BLaER1 treated with 17β-estradiol and CSF1 and Interleukin-3, amounts not matched to agents 10 nM and 100 nM (cell line): ENCODE measurements around the gene DBP.
A peak's percentile ranks its signal among the peaks of the same experiment; 100 is the strongest.

ENCODE experiments used
- H3K27ac ChIP-seq, 11 experiments: shearing (Covaris generic); formaldehyde crosslinking; 2 replicates each; pipeline ENCODE4 v1.8.1; 2022
- H3K27me3 ChIP-seq, 11 experiments: shearing (Covaris generic); formaldehyde crosslinking; 2 replicates each; pipeline ENCODE4 v1.8.1; 2022
- H3K36me3 ChIP-seq, 11 experiments: shearing (Covaris generic); formaldehyde crosslinking; 2 replicates each; pipeline ENCODE4 v1.8.1; 2022
- H3K4me1 ChIP-seq, 10 experiments: shearing (Covaris generic); formaldehyde crosslinking; 2 replicates each; pipeline ENCODE4 v1.8.1; 2022
- H3K4me2 ChIP-seq, 11 experiments: shearing (Covaris generic); formaldehyde crosslinking; 2 replicates each; pipeline ENCODE4 v1.8.1; 2022
- H3K4me3 ChIP-seq, 10 experiments: shearing (Covaris generic); formaldehyde crosslinking; 2 replicates each; pipeline ENCODE4 v1.8.1; 2022
- H3K9ac ChIP-seq, 11 experiments: shearing (Covaris generic); formaldehyde crosslinking; 2 replicates each; pipeline ENCODE4 v1.8.1; 2022
- H3K9me3 ChIP-seq, 11 experiments: shearing (Covaris generic); formaldehyde crosslinking; replicated peaks in 1 of 11; 2 replicates each; pipeline ENCODE4 v1.8.1; 2022
- H4K20me1 ChIP-seq, 11 experiments: shearing (Covaris generic); formaldehyde crosslinking; 2 replicates each; pipeline ENCODE4 v1.8.1; 2022
- Cebpa-rat ChIP-seq, 11 experiments: shearing (Covaris generic); IDR thresholded peaks; 2 replicates each; pipeline ENCODE4 v1.8.1; 2022

The DBP gene

DNA sequence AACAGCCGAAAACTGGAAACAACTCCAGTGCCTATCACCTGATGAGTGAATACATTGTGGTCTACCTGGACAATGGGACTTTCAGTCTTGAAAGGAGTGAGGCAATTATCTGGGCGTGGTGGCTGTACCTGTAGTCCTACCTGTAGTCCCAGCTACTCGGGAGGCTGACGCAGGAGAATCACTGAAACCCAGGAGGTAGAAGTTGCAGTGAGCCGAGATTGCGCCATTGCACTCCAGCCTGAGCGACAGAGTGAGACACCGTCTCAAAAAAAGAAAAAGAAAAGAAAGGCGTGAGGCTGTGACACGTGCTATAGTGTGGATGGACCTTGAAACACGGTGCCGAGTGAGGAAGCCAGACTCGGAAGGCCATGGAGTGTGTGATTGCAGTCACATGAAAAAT, 39.7 kb upstream of the DBP start:
- H3K27me3 ChIP-seq, result no peaks in the 10 kb centered on the region
- H3K9me3 ChIP-seq, result no peaks in the 10 kb centered on the region
- no peaks in the 10 kb centered on the region for H3K36me3 ChIP-seq
- no peak overlapping the region for H3K27ac ChIP-seq
- H3K4me2 ChIP-seq, result no peak overlapping the region; a peak in 1 of 22 replicates
- no peak overlapping the region; a peak in 1 of 22 replicates for H3K9ac ChIP-seq
- peak in 1 of 11 experiments; percentile 29; a peak in 1 of 22 replicates for TF ChIP-seq Cebpa-rat (IDR thresholded peaks at IDR 0.05)
- no peaks in the 10 kb centered on the region; a peak in 1 of 22 replicates for H4K20me1 ChIP-seq
- no peak overlapping the region for H3K4me3 ChIP-seq
- H3K4me1 ChIP-seq, result peaks cover 29 to 67% (median 48%) of the 10 kb centered on the region in 10 experiments

DNA sequence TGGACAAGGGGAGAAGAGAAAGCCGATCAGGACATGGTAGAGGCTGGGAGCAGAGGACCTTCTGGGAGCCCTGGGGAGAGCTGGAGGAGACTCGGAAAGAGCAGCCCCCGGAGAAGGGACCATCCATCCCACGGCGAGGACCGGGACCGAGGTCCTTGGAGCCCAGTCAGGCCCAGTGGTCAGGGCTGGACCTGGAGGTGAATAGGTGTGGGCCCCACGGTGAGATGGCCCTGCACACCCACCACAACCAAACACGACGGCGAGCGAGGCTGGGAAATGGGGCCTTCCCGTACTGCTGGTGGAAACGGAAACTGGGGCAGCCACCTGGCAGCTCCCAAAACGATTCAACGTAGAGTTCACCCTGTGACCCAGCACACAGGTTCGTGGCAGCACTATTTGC, 39.3 kb upstream of the DBP start:
- no peak overlapping the region for H3K27ac ChIP-seq
- no peaks in the 10 kb centered on the region for H3K9me3 ChIP-seq
- H3K4me2 ChIP-seq, result no peak overlapping the region; a peak in 1 of 22 replicates
- H4K20me1 ChIP-seq, result no peaks in the 10 kb centered on the region; a peak in 1 of 22 replicates
- no peak for TF ChIP-seq Cebpa-rat (IDR thresholded peaks at IDR 0.05)
- peaks cover 25 to 64% (median 45%) of the 10 kb centered on the region in 10 experiments for H3K4me1 ChIP-seq
- no peak overlapping the region; a peak in 1 of 22 replicates for H3K9ac ChIP-seq
- no peak overlapping the region for H3K4me3 ChIP-seq
- no peaks in the 10 kb centered on the region for H3K27me3 ChIP-seq
- no peaks in the 10 kb centered on the region for H3K36me3 ChIP-seq

DNA sequence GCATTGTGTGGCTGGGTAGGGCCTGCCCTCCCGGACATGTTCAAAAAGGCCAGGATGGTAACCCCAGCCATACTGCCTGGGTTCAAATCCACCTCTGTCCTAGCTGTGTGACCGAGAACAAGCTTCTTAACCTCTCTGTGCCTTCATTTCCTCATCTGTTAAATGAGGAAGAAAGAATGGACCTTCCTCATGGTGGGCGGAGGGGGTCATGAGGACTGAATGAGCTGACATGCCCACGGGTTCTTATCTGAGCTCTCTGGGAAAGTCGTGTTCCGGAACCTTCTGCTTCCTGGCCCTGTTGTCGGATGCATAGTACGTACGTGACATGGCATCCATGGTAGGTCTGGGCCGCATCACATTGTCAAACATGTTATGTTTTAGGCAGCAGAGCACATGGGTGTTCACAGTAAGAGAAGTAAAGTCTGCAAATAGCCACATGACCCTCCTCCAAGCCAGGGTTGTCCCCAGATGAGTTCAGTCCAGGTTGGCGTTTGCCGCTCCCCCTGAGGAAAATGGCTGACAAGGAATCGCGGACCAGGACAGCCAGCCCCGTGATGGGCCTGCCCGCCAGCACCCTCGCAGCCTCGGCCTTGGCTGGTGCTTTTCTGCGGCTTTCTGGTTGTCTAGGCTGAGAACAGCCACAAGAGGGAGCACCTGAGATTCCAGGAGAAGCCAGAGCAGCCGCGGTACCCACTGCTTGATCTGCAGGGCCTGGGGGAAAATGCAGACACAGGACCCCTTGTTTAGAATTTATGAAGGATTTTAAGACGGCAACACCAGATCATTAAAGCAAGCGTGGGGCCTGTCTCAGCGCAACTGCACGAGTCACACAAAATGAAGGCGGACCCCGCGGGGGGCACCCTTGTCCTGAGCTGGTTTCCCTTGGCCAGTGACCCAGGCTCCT, 38.0 kb upstream of the DBP start:
- peak overlapping the region in 10 of 11 experiments; percentile 5 to 54 (median 31); a peak in 15 of 22 replicates for H3K27ac ChIP-seq
- peaks cover 12 to 50% (median 32%) of the 10 kb centered on the region in 10 experiments for H3K4me1 ChIP-seq
- H3K9ac ChIP-seq, result peak overlapping the region in 7 of 11 experiments; percentile 10 to 54 (median 41); a peak in 10 of 22 replicates
- H3K9me3 ChIP-seq, result no peaks in the 10 kb centered on the region
- no peaks in the 10 kb centered on the region for H3K27me3 ChIP-seq
- H3K4me2 ChIP-seq, result peak overlapping the region; percentile 6 to 77 (median 45); a peak in 21 of 22 replicates
- no peaks in the 10 kb centered on the region for H4K20me1 ChIP-seq
- H3K4me3 ChIP-seq, result no peak overlapping the region
- TF ChIP-seq Cebpa-rat (IDR thresholded peaks at IDR 0.05), result no peak
- H3K36me3 ChIP-seq, result no peaks in the 10 kb centered on the region

DNA sequence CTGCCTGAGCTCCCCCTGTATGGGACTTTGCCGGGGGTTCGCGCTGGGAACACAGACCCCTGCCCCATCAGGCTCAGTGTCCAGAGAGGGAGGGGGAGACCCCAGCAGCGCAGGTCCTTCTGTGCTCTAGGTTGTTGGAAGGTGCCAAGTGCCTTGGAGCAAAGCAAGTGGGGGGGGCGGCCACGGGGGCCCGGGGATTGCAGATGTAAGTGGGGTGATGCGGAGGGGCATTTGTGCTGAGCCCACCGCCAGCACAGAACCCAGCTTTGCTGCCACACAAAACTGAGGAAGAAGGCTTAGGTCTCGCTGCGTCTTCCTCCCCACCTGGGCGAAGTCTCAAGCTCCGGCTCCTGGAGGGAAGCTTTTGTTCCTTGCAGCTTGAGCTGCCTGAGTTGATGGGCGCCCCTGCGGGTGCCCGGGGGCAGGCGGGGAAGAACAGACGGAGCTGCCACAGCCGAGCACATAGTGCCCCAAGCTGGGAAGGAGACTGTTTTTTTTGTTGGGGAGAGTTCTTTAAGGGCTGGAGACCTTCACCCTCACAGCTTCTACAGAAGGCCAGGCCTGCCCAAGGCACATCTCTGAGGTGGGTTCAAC, 37.1 kb upstream of the DBP start:
- H4K20me1 ChIP-seq, result no peaks in the 10 kb centered on the region
- peak overlapping the region in 8 of 11 experiments; percentile 5 to 54 (median 40); a peak in 8 of 22 replicates for H3K27ac ChIP-seq
- no peak for TF ChIP-seq Cebpa-rat (IDR thresholded peaks at IDR 0.05)
- no peak overlapping the region for H3K4me3 ChIP-seq
- peak overlapping the region in 2 of 11 experiments; percentile 42 to 53; a peak in 2 of 22 replicates for H3K9ac ChIP-seq
- H3K9me3 ChIP-seq, result no peaks in the 10 kb centered on the region
- peak overlapping the region in 9 of 11 experiments; percentile 6 to 77 (median 45); a peak in 13 of 22 replicates for H3K4me2 ChIP-seq
- H3K27me3 ChIP-seq, result no peaks in the 10 kb centered on the region
- no peaks in the 10 kb centered on the region for H3K36me3 ChIP-seq
- H3K4me1 ChIP-seq, result peaks cover 12 to 42% (median 26%) of the 10 kb centered on the region in 10 experiments; a peak in 19 of 20 replicates

DNA sequence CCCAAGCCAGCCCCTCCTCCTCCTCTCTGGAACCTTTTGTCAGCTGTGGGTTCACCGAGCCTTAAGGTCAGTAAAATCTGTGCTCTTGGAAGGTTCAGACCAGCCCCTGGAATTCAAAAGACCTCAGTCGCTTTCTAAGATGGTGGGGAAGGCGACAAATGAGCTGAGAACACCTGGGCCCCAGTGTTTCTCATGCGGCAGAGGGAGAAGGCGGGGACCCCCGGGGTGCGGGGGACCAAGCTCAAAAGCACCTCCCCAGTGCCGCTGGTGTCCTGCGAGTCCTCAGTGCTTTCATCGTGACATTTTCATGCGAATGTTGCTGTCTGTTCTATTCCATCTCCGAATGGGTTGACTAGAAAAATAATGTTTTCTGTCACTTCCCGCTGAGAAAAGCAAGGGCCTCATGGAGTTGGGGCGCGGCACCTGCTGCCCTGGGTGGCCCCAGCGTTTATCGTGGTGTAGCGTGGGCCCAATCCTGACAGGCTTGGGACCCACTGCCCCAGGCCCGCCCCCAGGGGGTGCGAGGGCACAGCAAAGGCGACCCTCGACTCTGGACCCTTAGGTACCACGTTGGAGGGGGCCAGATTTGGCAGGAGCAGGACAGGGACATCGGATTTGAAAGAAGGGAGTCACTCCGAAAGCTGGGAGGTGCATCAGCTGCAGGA, 36.4 kb upstream of the DBP start:
- no peak overlapping the region for H3K4me2 ChIP-seq

DNA sequence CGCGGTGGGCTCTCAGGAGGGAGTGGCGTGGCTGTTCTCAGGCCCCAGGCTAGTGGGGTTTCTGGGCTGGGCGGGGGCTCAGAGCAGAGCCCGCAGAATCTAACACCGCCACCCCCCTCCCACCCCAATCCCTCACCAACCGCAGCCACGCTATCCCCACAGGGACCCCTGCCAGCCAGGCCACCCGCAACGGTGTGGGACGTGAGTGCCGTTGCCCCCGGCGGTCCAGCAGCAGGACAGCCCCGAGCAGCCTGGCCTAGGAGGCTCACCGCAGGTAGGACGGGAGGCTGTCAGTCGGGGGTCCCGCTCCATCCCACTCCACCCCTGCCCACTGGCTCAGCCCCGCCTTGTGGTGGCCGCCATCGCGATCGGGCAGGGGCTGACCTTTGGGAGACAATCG, 35.8 kb upstream of the DBP start, which contains the start of gene NTN5:
Gene NTN5, minus strand, starts transcription at position 24 of the 400 bp plus-strand sequence. CDS start 2,031 bp downstream, outside the sequence.
- Histone ChIP-seq H3K27me3 (no peaks in the 10 kb centered on the region), H3K4me2 (peak within 1 kb of the TSS in 3 of 11 experiments; percentile 5 to 19 (median 15); a peak in 3 of 22 replicates), H3K9me3 (no peaks in the 10 kb centered on the region), H4K20me1 (no peaks in the 10 kb centered on the region), H3K27ac (peak within 1 kb of the TSS in 2 of 11 experiments; percentile 23 to 29; a peak in 2 of 22 replicates), H3K36me3 (no peaks in the 10 kb centered on the region), H3K4me1 (peaks cover 8 to 29% (median 19%) of the 10 kb centered on the region in 10 experiments; a peak in 19 of 20 replicates), H3K9ac (peak within 1 kb of the TSS in 1 of 11 experiments; percentile 41; a peak in 4 of 22 replicates), H3K4me3 (no peak within 1 kb of the TSS)
- no peak for TF ChIP-seq Cebpa-rat (IDR thresholded peaks at IDR 0.05)

More for the DNA sequence above, 36.4 kb upstream of the DBP start:
- no peaks in the 10 kb centered on the region for H3K27me3 ChIP-seq
- no peak overlapping the region; a peak in 1 of 22 replicates for H3K9ac ChIP-seq
- H3K4me3 ChIP-seq, result no peak overlapping the region
- no peak for TF ChIP-seq Cebpa-rat (IDR thresholded peaks at IDR 0.05)
- H3K9me3 ChIP-seq, result no peaks in the 10 kb centered on the region
- H3K4me1 ChIP-seq, result peaks cover 12 to 35% (median 24%) of the 10 kb centered on the region in 10 experiments; a peak in 19 of 20 replicates
- H3K27ac ChIP-seq, result peak overlapping the region in 1 of 11 experiments; percentile 12; a peak in 1 of 22 replicates
- no peaks in the 10 kb centered on the region for H3K36me3 ChIP-seq
- no peaks in the 10 kb centered on the region for H4K20me1 ChIP-seq

DNA sequence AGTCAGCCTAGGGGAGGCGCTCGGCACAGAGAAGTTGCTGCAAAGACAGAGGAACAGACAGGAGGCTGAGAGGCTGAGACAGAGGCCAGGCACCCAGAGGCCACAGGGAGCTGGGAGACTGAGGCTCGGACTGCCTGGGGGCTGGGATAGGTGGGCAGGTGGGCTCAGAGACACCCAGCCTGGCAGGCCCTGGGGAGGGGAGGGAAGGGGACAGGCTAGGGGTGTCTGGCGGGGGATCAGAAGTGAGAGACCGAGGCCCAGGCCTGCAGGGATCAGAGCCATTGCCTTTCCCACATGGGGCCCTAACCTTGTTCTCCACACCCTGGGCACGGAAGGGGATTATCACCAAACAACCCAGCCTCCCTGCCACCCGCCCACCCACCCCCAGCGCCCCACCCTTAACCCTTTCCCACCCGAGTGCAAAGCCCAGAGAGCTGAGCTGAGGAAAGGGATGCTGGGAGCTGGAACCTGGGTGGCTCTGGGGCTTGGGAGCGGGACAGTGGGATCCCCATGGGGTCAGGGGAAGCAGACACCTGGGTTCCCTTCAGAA, 34.3 kb upstream of the DBP start:
- peak overlapping the region in 2 of 11 experiments; percentile 13 to 41; a peak in 2 of 22 replicates for H3K9ac ChIP-seq
- no peaks in the 10 kb centered on the region for H4K20me1 ChIP-seq
- H3K27ac ChIP-seq, result peak overlapping the region in 4 of 11 experiments; percentile 13 to 29 (median 19); a peak in 3 of 22 replicates
- no peak for TF ChIP-seq Cebpa-rat (IDR thresholded peaks at IDR 0.05)
- no peaks in the 10 kb centered on the region for H3K27me3 ChIP-seq
- H3K9me3 ChIP-seq, result no peaks in the 10 kb centered on the region
- H3K4me1 ChIP-seq, result peaks cover 7 to 24% (median 16%) of the 10 kb centered on the region in 10 experiments; a peak in 19 of 20 replicates
- H3K4me3 ChIP-seq, result no peak overlapping the region
- H3K36me3 ChIP-seq, result no peaks in the 10 kb centered on the region
- H3K4me2 ChIP-seq, result peak overlapping the region in 3 of 11 experiments; percentile 5 to 19 (median 15); a peak in 3 of 22 replicates
